ENCODE measurements around the gene TLE4.
"Not testable (repeated sequence)": the region's sequence is repeated elsewhere in the genome, so short reads cannot be mapped to it uniquely, and the experiment has no call there.

The TLE4 gene

DNA sequence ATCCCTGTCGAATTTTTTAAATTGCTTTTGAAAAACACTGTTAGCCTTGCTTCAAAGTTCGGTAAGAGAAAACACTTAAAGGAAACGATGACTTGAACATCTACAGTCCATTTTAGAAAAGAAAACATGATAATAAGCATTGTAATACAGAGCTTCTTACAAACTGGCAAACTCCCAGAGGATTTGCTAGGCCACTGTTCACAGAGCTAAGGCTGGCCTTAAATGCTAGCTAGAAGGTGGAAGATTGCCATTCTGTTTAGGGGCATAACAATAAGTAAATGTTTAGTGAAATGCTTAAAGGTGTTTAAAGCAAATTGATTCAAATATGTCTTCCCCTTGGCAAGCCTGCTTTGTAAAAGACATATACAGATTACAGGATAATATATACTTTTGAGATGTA lies 169.6 kb downstream of the TLE4 start:
- no peak for TF ChIP-seq SPI1 (IDR thresholded peaks at IDR 0.05; ENCODE audit: borderline replicate concordance, low read depth)
- no peak for TF ChIP-seq GABPA (IDR thresholded peaks at IDR 0.05; ENCODE audit: low read depth)
- TF ChIP-seq POLR2AphosphoS5 (IDR thresholded peaks at IDR 0.05; ENCODE audit: low read depth) = no peak
- TF ChIP-seq, protein P1, sequence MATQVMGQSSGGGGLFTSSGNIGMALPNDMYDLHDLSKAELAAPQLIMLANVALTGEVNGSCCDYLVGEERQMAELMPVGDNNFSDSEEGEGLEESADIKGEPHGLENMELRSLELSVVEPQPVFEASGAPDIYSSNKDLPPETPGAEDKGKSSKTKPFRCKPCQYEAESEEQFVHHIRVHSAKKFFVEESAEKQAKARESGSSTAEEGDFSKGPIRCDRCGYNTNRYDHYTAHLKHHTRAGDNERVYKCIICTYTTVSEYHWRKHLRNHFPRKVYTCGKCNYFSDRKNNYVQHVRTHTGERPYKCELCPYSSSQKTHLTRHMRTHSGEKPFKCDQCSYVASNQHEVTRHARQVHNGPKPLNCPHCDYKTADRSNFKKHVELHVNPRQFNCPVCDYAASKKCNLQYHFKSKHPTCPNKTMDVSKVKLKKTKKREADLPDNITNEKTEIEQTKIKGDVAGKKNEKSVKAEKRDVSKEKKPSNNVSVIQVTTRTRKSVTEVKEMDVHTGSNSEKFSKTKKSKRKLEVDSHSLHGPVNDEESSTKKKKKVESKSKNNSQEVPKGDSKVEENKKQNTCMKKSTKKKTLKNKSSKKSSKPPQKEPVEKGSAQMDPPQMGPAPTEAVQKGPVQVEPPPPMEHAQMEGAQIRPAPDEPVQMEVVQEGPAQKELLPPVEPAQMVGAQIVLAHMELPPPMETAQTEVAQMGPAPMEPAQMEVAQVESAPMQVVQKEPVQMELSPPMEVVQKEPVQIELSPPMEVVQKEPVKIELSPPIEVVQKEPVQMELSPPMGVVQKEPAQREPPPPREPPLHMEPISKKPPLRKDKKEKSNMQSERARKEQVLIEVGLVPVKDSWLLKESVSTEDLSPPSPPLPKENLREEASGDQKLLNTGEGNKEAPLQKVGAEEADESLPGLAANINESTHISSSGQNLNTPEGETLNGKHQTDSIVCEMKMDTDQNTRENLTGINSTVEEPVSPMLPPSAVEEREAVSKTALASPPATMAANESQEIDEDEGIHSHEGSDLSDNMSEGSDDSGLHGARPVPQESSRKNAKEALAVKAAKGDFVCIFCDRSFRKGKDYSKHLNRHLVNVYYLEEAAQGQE (IDR thresholded peaks at IDR 0.05; ENCODE audit: insufficient replicate concordance, low read depth) = no peak
- no peak for TF ChIP-seq CTCF (IDR thresholded peaks at IDR 0.05; ENCODE audit: insufficient read depth, low read length)
- Histone ChIP-seq H3K27me3 (ENCODE audit: insufficient read depth, poor library complexity, severe bottlenecking) (no peaks in the 10 kb centered on the region), H3K4me3 (replicated peaks; ENCODE audit: insufficient read depth, low read length) (no peak overlapping the region), H3K27ac (replicated peaks) (no peak overlapping the region)
- DNase-seq (ENCODE audit: low read depth in 1 of 2, low spot score in 1 of 2) = no peak

DNA sequence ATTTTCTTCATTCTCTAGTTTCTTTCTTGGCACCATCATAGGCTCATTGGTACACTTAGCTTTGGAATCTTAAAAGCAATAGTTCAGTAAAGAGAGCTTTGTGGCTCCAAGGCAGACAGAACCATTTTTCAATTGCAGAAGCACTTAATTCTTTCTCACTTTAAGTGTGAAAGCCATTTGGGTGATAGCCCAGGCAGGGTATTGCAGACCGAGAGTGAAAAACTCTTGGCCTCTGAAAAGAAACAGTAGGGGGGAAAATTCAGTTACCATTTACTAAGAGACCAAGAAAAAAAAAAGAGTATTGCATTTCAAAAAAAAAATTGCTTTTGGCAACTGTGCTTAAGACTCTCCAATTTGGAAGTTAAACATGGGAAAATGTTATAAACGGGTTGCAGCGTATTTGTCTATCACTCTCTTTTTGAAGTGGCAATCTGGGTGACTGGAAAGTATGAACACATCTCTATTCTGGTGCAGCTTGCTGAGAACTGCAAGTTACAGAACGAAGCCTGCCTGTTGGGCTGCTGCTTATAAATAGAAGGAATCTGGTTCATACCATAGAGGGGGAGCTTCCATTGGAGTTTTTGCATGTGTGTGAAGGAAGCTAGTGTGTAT lies 170.5 kb downstream of the TLE4 start:
- Histone ChIP-seq H3K27me3 (ENCODE audit: insufficient read depth, poor library complexity, severe bottlenecking) (no peaks in the 10 kb centered on the region), H3K27ac (replicated peaks) (no peak overlapping the region), H3K4me3 (replicated peaks; ENCODE audit: insufficient read depth, low read length) (no peak overlapping the region)
- TF ChIP-seq SPI1 (IDR thresholded peaks at IDR 0.05; ENCODE audit: borderline replicate concordance, low read depth) = no peak
- no peak for TF ChIP-seq POLR2AphosphoS5 (IDR thresholded peaks at IDR 0.05; ENCODE audit: low read depth)
- no peak for TF ChIP-seq GABPA (IDR thresholded peaks at IDR 0.05; ENCODE audit: low read depth)
- DNase-seq (ENCODE audit: low read depth in 1 of 2, low spot score in 1 of 2) = no peak

DNA sequence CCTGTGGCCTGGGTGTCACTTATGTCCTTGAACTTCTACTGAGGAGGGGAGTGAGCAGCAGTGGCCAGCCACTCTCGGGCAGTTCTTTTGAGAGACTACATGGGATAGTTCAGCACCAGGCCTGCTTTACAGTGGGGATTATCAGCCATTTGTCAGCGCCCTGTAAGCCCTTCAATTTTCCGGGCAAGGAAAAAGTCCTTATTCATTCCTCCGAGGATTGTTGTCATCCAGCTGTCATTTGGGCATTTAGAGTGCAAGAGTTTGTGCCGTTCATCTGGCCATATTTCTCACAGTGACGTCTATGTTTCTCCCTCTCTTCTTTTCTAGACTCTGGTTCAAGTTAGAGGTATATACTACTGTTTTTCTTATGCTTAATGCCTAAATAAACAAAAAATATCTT lies 172.8 kb downstream of the TLE4 start:
- no peak overlapping the region for H3K27ac ChIP-seq (replicated peaks)
- H3K4me3 ChIP-seq (replicated peaks; ENCODE audit: insufficient read depth, low read length) = no peak overlapping the region
- no peaks in the 10 kb centered on the region for H3K27me3 ChIP-seq (ENCODE audit: insufficient read depth, poor library complexity, severe bottlenecking)
- TF ChIP-seq GABPA (IDR thresholded peaks at IDR 0.05; ENCODE audit: low read depth) = no peak
- TF ChIP-seq POLR2AphosphoS5 (IDR thresholded peaks at IDR 0.05; ENCODE audit: low read depth) = no peak
- TF ChIP-seq, protein P1 (IDR thresholded peaks at IDR 0.05; ENCODE audit: insufficient replicate concordance, low read depth) = no peak
- TF ChIP-seq SPI1 (IDR thresholded peaks at IDR 0.05; ENCODE audit: borderline replicate concordance, low read depth) = no peak
- no peak for TF ChIP-seq CTCF (IDR thresholded peaks at IDR 0.05; ENCODE audit: insufficient read depth, low read length)
- DNase-seq (ENCODE audit: low read depth in 1 of 2, low spot score in 1 of 2) = no peak

- no peak overlapping the region for H3K4me3 ChIP-seq (replicated peaks; ENCODE audit: insufficient read depth, low read length)
- H3K27me3 ChIP-seq (ENCODE audit: insufficient read depth, poor library complexity, severe bottlenecking) = no peaks in the 10 kb centered on the region
- no peak for TF ChIP-seq SPI1 (IDR thresholded peaks at IDR 0.05; ENCODE audit: borderline replicate concordance, low read depth)
- no peak for TF ChIP-seq POLR2AphosphoS5 (IDR thresholded peaks at IDR 0.05; ENCODE audit: low read depth)
- no peak for TF ChIP-seq CTCF (IDR thresholded peaks at IDR 0.05; ENCODE audit: insufficient read depth, low read length)
- TF ChIP-seq, protein P1 (IDR thresholded peaks at IDR 0.05; ENCODE audit: insufficient replicate concordance, low read depth) = no peak
- TF ChIP-seq GABPA (IDR thresholded peaks at IDR 0.05; ENCODE audit: low read depth) = no peak
- no peak for DNase-seq (ENCODE audit: low read depth in 1 of 2, low spot score in 1 of 2)
- H3K27ac ChIP-seq (replicated peaks) = no peak overlapping the region
Measured at GRCh38 chr9:79745752-79746336, 174.1 kb downstream of the TLE4 start.

- not testable (repeated sequence) for H3K27ac ChIP-seq (replicated peaks); DNase-seq (ENCODE audit: low read depth in 1 of 2, low spot score in 1 of 2); H3K4me3 ChIP-seq (replicated peaks; ENCODE audit: insufficient read depth, low read length); H3K27me3 ChIP-seq (ENCODE audit: insufficient read depth, poor library complexity, severe bottlenecking)
Measured at GRCh38 chr9:79751895-79752466, 180.2 kb downstream of the TLE4 start.

Data from HL-60 (cell line).